GM19463 (cell line): ENCODE results near the gene PDE11A.

Experiments used
- ATAC-seq: cut with Tn5 transposase; IDR thresholded peaks from one replicate; pipeline ENCODE4 v1.9.1; 2021; ENCODE audit warnings: mild to moderate bottlenecking, moderate library complexity; ENCODE audit not compliant: unreplicated experiment

The PDE11A gene

GRCh38 chr2:177730792-177731191 is 341.8 kb downstream of the PDE11A start:
- ATAC-seq = no peak

DNA sequence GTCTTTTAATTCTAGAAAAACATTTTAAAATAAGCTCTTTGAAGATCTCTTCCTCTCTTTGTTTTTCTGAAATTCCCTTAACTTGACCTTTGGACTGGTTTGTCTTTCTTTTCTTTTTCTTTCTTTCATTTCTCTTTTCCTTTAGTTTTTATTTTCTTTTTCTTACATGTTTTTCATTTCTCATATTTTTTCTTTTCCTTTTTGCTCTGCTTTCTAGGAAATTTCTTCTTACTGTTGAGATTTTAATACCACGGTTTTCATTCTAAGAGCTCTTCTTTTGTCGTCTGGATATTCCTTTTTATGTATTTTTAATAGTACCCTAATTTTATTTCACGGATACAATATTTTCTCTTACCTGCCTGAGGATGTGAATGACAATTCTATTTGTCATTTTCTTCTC is 342.2 kb downstream of the PDE11A start:
- no peak for ATAC-seq

DNA sequence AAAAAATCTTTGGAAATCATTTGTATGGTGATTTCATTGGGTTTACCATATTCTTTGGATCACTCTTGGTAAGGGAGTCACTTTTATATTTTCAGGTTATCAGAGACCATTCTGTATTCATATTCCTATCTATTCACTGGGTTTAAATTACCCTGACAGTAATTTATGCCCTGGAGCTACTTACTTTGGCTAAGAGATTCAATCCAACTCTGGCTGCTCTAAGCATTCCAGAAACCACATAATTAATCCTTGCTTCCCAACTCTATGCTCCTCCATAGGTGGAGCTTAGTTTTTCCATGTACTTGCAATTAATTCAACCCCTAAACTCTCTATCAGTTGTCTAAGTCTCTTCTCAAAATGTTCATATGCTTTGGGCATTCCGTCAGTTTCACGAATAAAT is 343.7 kb downstream of the PDE11A start:
- ATAC-seq = no peak

DNA sequence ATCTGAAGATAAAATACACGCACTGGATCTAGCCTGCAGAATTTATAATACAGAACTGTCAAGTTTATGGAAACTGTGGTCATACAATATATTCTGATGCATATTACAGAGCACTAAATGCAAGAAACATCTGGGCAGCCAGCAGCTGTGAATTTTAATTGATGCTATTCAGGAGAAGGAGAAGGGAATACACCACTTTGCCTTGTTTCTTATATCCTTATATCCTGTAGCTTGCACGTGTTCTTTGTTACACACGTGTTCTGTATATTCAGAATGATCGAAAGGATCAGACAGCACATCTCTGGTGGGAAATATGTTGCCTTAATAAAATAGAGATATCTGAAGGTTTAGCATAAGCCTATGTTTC is 344.2 kb downstream of the PDE11A start:
- no peak for ATAC-seq

DNA sequence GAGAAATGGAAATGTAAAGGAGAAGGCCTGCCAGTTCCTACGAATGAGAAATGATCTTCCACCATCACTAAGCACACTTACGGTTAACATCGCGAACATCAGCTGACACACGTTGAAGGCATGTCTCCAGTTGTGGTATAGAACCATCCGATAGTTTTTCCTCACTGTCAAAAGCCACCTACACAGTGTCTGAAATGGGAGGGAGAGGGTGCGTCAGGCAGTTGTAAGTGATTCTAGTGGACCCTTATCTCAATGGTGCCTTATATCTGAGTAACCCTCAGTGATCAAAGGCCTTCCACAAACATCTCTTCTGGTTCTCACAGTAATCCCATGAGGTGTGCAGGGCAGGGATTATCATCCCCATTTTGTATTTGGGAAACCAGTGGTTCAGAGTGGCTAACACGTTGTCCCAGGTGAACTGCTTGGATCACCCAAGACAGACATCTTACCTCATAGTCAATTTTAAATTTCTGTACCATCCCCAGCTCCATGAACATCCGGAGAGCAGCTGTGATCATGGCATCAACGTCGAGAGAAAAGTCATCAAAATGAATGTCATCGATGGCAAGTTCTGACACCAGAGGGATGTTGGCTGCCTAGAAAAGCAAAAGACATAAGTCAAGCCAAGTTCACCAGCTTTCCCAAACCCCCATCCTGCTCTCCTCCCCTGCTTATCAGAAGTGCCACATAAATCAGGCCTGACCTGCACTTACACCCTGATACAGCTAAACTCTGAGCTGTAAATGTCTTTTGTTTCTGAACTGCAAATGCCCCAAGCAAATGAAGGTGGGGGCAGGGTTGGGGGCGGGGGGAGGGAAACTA is 344.8 kb downstream of the PDE11A start:
- no peak for ATAC-seq

DNA sequence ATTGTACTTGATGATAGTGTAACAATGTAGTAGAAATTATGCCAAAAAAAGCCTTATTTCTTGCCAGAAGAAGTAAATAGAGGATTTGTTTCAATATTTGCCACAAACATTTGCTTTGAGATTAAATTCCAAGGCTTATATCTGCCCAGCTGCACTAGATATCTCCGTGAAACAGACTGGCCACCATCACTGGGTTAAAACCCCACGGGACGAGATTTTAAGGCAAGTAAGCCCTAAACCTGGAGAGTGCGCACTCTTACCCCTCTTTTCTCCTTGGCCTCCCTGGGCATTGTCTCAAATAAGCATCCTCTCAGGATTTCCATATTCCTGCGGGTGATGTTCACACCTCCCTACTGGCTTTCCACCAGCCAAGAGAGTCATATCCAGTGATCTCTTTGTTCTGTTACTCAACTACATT is 345.6 kb downstream of the PDE11A start:
- no peak for ATAC-seq

- ATAC-seq = no peak
Measured at GRCh38 chr2:177724398-177725287, 347.9 kb downstream of the PDE11A start.

- no peak for ATAC-seq
Measured at GRCh38 chr2:177723235-177723634, 349.3 kb downstream of the PDE11A start.

DNA sequence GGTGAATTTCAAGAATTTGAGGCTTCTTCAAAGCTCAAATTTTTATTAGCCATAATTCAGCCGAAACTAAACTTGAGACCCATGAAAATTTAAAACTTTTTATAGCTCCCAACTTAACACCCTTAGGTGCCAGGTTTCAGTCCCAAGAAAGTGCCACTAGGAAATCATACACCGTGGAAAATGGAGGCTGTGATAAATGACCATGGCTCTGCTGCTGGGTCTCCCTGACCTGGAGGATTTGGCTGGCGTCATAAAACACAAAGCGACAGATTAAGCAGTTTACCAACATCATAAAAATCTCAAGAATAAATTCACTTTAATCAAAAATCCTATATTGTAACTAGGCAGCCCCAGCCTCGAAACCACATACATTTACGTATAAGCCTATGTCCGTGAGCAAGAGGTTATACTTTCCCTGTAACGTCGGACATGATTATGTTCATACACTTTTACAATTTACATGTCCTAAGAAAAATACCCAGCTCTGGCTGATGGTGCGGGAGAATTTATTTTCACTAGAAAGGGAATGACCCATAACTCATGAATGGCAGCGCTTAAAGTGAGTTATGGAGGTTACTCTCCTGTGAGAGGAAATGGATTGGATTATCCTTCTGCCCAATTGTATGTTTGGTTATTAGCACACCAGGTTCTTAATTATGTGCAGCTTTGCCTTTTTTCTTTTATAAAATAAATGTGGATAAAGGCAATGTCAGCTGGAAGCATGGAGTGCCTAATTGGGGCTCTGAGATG is 350.6 kb downstream of the PDE11A start:
- no peak for ATAC-seq

DNA sequence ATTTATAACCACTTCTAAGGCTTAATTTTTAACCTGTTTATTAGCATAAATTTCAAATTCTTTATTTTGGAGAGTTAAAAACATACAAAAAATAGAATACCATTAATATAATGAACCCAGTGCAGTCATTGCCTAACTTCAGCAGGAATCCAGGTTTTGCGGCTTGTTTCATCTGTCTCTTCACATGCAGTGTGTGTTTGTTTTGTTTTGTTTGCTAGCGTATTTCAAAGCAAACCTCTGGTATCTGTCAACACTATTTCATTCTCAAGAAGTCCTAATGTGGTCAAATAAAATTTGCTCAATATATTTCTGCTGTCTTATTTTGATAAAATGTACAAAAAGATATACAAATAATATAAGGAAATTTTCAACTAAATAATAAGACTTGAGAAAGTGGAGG is 351.5 kb downstream of the PDE11A start:
- ATAC-seq = no peak

- no peak for ATAC-seq
Measured at GRCh38 chr2:177717831-177718618, 354.6 kb downstream of the PDE11A start.

DNA sequence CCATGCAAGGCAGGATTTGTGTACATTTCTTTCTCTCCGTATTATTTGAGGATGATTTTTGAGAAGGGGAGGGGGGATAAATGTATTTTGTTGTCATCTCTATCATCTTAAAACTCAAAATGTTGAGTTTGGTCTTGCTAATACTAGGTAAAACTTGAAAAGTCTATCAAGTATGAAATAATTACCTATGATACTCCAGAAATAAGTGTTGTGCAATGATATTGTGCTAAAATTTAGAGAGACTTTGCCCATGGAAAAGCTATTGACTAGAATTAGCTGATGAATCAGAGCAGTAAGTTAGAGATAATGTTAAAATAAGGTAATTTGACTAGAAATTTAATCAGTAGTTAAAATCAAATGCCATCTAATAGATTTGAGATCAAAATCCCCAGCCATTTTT is 356.1 kb downstream of the PDE11A start:
- no peak for ATAC-seq

- no peak for ATAC-seq
Measured at GRCh38 chr2:177715771-177716170, 356.8 kb downstream of the PDE11A start.

- ATAC-seq = no peak
Measured at GRCh38 chr2:177714704-177715103, 357.9 kb downstream of the PDE11A start.

DNA sequence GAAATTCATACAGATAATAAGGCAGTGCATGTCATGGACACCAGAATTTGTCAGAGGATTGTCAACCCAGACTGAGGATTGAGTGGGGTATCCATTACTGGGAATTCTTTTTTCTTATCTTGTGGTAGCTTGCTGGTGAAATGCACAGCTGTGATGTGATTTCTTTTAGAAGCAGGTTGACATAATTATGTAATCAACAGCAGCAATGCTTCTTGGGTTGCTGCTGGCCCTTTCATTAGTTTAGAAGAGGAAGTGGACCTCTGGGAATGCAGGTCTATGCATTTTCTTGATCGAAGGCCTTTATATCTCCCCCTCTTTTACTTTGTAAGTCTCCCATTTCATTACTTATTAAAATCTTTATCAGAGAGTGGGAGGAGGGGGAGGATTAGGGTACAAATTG is 360.1 kb downstream of the PDE11A start:
- no peak for ATAC-seq

- no peak for ATAC-seq
Measured at GRCh38 chr2:177711483-177712265, 360.9 kb downstream of the PDE11A start.

- ATAC-seq = no peak
Measured at GRCh38 chr2:177710889-177711288, 361.7 kb downstream of the PDE11A start.

DNA sequence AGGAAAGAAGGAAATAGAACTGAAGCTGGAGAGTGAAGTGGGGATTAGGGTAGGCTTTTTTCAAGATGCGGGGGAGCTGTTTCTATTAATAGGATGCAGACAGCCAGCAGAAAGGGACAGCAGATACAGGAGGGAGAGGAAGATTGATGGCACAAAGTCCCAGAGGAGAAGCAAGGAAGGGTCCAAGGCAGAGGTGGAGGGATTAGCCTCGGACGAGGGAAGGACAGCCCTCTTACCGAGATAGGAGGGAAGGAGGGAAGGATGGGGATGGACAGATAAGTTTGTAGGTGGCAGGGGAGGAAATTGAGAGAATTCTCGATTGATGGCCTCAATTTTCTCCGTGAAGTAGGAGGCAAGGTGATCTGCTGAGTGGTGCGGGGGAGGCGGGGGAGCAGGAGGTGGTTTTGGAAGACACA is 362.6 kb downstream of the PDE11A start:
- no peak for ATAC-seq

DNA sequence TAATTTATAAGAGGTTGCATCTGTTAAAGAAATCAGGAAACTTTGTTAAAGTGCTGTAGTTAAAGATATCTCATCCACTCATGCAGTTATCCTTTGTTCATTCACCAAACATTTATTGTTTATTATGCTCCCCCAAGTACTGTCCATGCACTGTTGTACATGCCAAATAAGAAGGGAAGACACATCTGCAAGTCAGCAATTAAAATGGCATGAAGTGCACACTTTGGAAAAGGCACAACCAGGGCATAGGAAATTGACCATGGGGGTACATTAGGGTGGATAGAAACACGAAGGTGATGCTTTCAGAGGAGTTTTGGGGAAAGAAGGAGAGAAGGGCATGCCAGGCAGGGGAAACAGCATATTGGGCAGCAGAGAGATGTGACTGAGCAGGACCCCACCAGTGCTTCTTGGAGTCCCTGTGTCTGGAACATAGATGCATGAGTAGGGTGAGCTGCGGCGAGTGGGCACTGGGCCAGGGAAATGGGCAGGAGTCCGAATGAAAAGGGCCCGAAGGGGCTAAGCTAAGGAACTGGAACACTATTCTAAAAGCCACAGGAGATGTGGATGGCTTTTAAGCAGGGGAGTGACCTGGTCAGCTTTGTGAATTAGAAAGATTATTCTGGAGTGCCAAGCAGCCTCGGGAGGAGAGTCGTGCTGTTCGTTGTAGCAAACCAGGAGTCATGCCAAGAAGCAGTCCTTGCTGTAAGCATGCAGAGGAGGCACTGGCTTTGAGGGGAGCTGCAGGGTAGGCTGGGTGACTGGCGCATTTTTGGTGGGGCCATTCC is 363.7 kb downstream of the PDE11A start:
- ATAC-seq = no peak
